Activated T-cell treated with anti-CD3 and anti-CD28 coated beads for 24 hours (primary cell): ENCODE data around the gene COL10A1.

Experiments used
- DNase-seq: peaks from one replicate; pipeline ENCODE4 v3.0.0-alpha.2; 2020; ENCODE audit warnings: low read depth

The COL10A1 gene

GRCh38 chr6:116126032-116126431, at the start of gene COL10A1:
TSS of gene COL10A1 (minus strand) at chr6:116126132. CDS start at chr6:116125492, 640 bp downstream.
- DNase-seq = no peak

- DNase-seq = no peak
These were observed 49.4 kb upstream of the COL10A1 start for GRCh38 chr6:116175344-116175743.

- DNase-seq = no peak
These were observed 48.0 kb upstream of the COL10A1 start for GRCh38 chr6:116173928-116174327.

- no peak for DNase-seq
These were observed 44.6 kb upstream of the COL10A1 start for GRCh38 chr6:116170358-116171057.

- no peak for DNase-seq
These were observed 43.9 kb upstream of the COL10A1 start for GRCh38 chr6:116169880-116170279.

GRCh38 chr6:116168148-116168547, 42.2 kb upstream of the COL10A1 start:
- DNase-seq = no peak

GRCh38 chr6:116166369-116166768, 40.4 kb upstream of the COL10A1 start:
- no peak for DNase-seq

GRCh38 chr6:116165596-116165995, 39.7 kb upstream of the COL10A1 start:
- DNase-seq = no peak

- DNase-seq = no peak
These were observed 34.0 kb upstream of the COL10A1 start for GRCh38 chr6:116159782-116160524.

- no peak for DNase-seq
These were observed 32.7 kb upstream of the COL10A1 start for GRCh38 chr6:116158641-116159040.

- no peak for DNase-seq
These were observed 31.5 kb upstream of the COL10A1 start for GRCh38 chr6:116157391-116157790.

GRCh38 chr6:116156405-116157326, 30.7 kb upstream of the COL10A1 start:
- no peak for DNase-seq

GRCh38 chr6:116154887-116155286, 29.0 kb upstream of the COL10A1 start:
- no peak for DNase-seq

- no peak for DNase-seq
These were observed 26.7 kb upstream of the COL10A1 start for GRCh38 chr6:116152620-116153019.

GRCh38 chr6:116145803-116146675, 20.1 kb upstream of the COL10A1 start:
- DNase-seq = no peak

GRCh38 chr6:116144605-116145004, 18.7 kb upstream of the COL10A1 start:
- no peak for DNase-seq

- DNase-seq = no peak
These were observed 14.0 kb upstream of the COL10A1 start for GRCh38 chr6:116139917-116140316.

- DNase-seq = no peak
These were observed 11.0 kb upstream of the COL10A1 start for GRCh38 chr6:116136933-116137340.

GRCh38 chr6:116136373-116136772, 10.4 kb upstream of the COL10A1 start:
- DNase-seq = no peak

GRCh38 chr6:116133453-116133852, 7.5 kb upstream of the COL10A1 start:
- DNase-seq = no peak

GRCh38 chr6:116127771-116128493, 2.0 kb upstream of the COL10A1 start:
- no peak for DNase-seq
